H1 (cell line): ENCODE data around the gene COL4A2. TPM values are rescaled to one million over a fixed set of nuclear protein-coding genes. Genes with fewer than 3 reads are reported as not detected.

Experiments
- CTCF ChIA-PET: fragments of 300-600 bp; sonication (Branson Sonifier 250); formaldehyde crosslinking; loops from one replicate; lab custom pipeline; 2021; ENCODE audit not compliant: partially characterized antibody; lab: Charles Lee
- POLR2A ChIA-PET: fragments of 300-600 bp; sonication (Branson Sonifier 250); formaldehyde crosslinking; loops from one replicate; lab custom pipeline; 2021; ENCODE audit warnings: inconsistent platforms; ENCODE audit not compliant: partially characterized antibody; lab: Charles Lee
- DNase-seq, 2 experiments: peaks; one replicate each; pipeline versions ENCODE4 v3.0.0 to v3.0.0-alpha.2; 2010 to 2022; ENCODE audit warnings: low spot score in 2 of 2, low read depth in 1 of 2, mixed read lengths in 1 of 2
- FAIRE-seq: peaks from 2 replicates; lab custom pipeline; 2011; peaks lifted over from hg19 to GRCh38; lab: Jason Lieb, UNC
- H2AFZ ChIP-seq: 2 replicates; pipeline ENCODE4 v1.8.1; 2012; ENCODE audit warnings: low read length, inconsistent platforms
- H2AK5ac ChIP-seq: 2 replicates; pipeline ENCODE4 v1.6.1; 2013; ENCODE audit warnings: low read depth, low read length
- H2BK120ac ChIP-seq: replicated peaks from 2 replicates; pipeline ENCODE3; 2013; ENCODE audit warnings: low read depth, low read length, inconsistent platforms
- H2BK12ac ChIP-seq: 2 replicates; pipeline ENCODE4 v1.6.1; 2013; ENCODE audit warnings: low read depth, low read length
- H2BK15ac ChIP-seq: 2 replicates; pipeline ENCODE4 v1.6.1; 2013; ENCODE audit warnings: low read length
- H2BK20ac ChIP-seq: 2 replicates; pipeline ENCODE4 v1.6.1; 2013; ENCODE audit warnings: low read length
- H2BK5ac ChIP-seq: 2 replicates; pipeline ENCODE4 v1.6.1; 2013; ENCODE audit warnings: low read depth, low read length
- H3K14ac ChIP-seq: 2 replicates; pipeline ENCODE4 v1.6.1; 2013; ENCODE audit warnings: inconsistent platforms; ENCODE audit not compliant: insufficient read length
- H3K18ac ChIP-seq: 2 replicates; pipeline ENCODE4 v1.6.1; 2013; ENCODE audit warnings: low read length; ENCODE audit errors: extremely low read depth
- H3K23ac ChIP-seq: 2 replicates; pipeline ENCODE4 v1.6.1; 2013; ENCODE audit warnings: inconsistent platforms; ENCODE audit not compliant: insufficient read length
- H3K23me2 ChIP-seq: 2 replicates; pipeline ENCODE4 v1.6.1; 2013; ENCODE audit warnings: low read depth, low read length
- H3K27ac ChIP-seq: 2 replicates; pipeline ENCODE4 v1.6.1; 2011; ENCODE audit warnings: low read depth, low read length, inconsistent platforms
- H3K27me3 ChIP-seq, 4 experiments: replicated peaks in 1 of 4; 1 replicate in 1 of 4; 2 replicates in 3 of 4; pipeline versions ENCODE4 v1.6.1 to v1.8.1; 2011 to 2013; ENCODE audit warnings: low read length in 3 of 4, mild to moderate bottlenecking in 3 of 4, inconsistent platforms in 2 of 4, mixed read lengths in 2 of 4, moderate library complexity in 1 of 4; ENCODE audit not compliant: control insufficient read depth in 3 of 4, insufficient read depth in 3 of 4; ENCODE audit errors: extremely low read depth in 1 of 4
- H3K36me3 ChIP-seq, 4 experiments: 2 replicates each; pipeline versions ENCODE4 v1.6.1 to v1.8.1; 2011 to 2013; ENCODE audit warnings: mild to moderate bottlenecking in 4 of 4, low read length in 3 of 4, moderate library complexity in 2 of 4, control low read depth in 1 of 4, inconsistent platforms in 1 of 4; ENCODE audit not compliant: insufficient read depth in 4 of 4, control insufficient read depth in 2 of 4
- H3K4ac ChIP-seq: replicated peaks from 2 replicates; pipeline ENCODE3; 2013; ENCODE audit warnings: low read length, low read depth, mixed read lengths, inconsistent platforms; ENCODE audit not compliant: insufficient read length
- H3K4me1 ChIP-seq, 4 experiments: replicated peaks in 1 of 4; 1 replicate in 1 of 4; 2 replicates in 3 of 4; pipeline versions ENCODE4 v1.6.1 to v1.8.1; 2011 to 2013; ENCODE audit warnings: low read length in 3 of 4, inconsistent platforms in 2 of 4, mixed read lengths in 1 of 4; ENCODE audit not compliant: insufficient read depth in 4 of 4, control insufficient read depth in 3 of 4
- H3K4me2 ChIP-seq, 2 experiments: 2 replicates each; pipeline versions ENCODE4 v1.6.1 to v1.8.1; 2011 to 2013; ENCODE audit warnings: low read depth in 2 of 2, low read length in 2 of 2, control low read depth in 1 of 2, inconsistent platforms in 1 of 2, mild to moderate bottlenecking in 1 of 2; ENCODE audit not compliant: insufficient read depth in 1 of 2
- H3K4me3 ChIP-seq, 4 experiments: fragments of 200-600, 300-600 bp in 1 of 4; sonication (generic), shearing (Covaris generic), sonication (Bioruptor Twin) in 1 of 4; 2 replicates each; pipeline versions ENCODE4 v1.5.1 to v1.8.1; 2011 to 2016; ENCODE audit warnings: low read length in 4 of 4, low read depth in 3 of 4, control low read depth in 2 of 4, inconsistent platforms in 2 of 4, mild to moderate bottlenecking in 2 of 4, mixed read lengths in 1 of 4, moderate library complexity in 1 of 4; ENCODE audit not compliant: insufficient read depth in 2 of 4; ENCODE audit errors: extremely low read depth in 1 of 4
- H3K56ac ChIP-seq: replicated peaks from 2 replicates; pipeline ENCODE3; 2013; ENCODE audit warnings: low read depth, mild to moderate bottlenecking, mixed read lengths, low read length, inconsistent platforms; ENCODE audit not compliant: insufficient read length
- H3K79me1 ChIP-seq: 2 replicates; pipeline ENCODE4 v1.6.1; 2013; ENCODE audit warnings: low read depth, low read length, control low read depth
- H3K79me2 ChIP-seq, 2 experiments: 2 replicates each; pipeline versions ENCODE4 v1.6.1 to v1.8.1; 2012 to 2013; ENCODE audit warnings: low read length in 2 of 2, mild to moderate bottlenecking in 2 of 2, inconsistent platforms in 1 of 2; ENCODE audit not compliant: insufficient read depth in 2 of 2, control insufficient read depth in 1 of 2
- H3K9ac ChIP-seq, 4 experiments: replicated peaks in 1 of 4; 1 replicate in 1 of 4; 2 replicates in 3 of 4; pipeline versions ENCODE4 v1.6.1 to v1.8.1; 2011 to 2013; ENCODE audit warnings: low read depth in 3 of 4, low read length in 3 of 4, control low read depth in 2 of 4, mild to moderate bottlenecking in 2 of 4, moderate library complexity in 2 of 4, inconsistent platforms in 1 of 4; ENCODE audit errors: extremely low read depth in 1 of 4
- H3K9me3 ChIP-seq, 2 experiments: 2 replicates each; pipeline versions ENCODE4 v1.6.1 to v1.8.1; 2012 to 2013; ENCODE audit warnings: mild to moderate bottlenecking in 2 of 2, moderate library complexity in 2 of 2, control low read depth in 1 of 2, inconsistent platforms in 1 of 2, low read depth in 1 of 2, low read length in 1 of 2, mixed read lengths in 1 of 2; ENCODE audit not compliant: insufficient read depth in 2 of 2
- H4K20me1 ChIP-seq, 2 experiments: replicated peaks in 1 of 2; 2 replicates each; pipeline versions ENCODE3 to v1.8.1; 2011 to 2013; ENCODE audit warnings: inconsistent platforms in 2 of 2, low read length in 2 of 2, mild to moderate bottlenecking in 1 of 2; ENCODE audit not compliant: insufficient read depth in 2 of 2, control insufficient read depth in 1 of 2
- H4K5ac ChIP-seq: 2 replicates; pipeline ENCODE4 v1.6.1; 2013; ENCODE audit warnings: low read length, low read depth, mixed read lengths, inconsistent platforms; ENCODE audit not compliant: insufficient read length
- H4K8ac ChIP-seq: 2 replicates; pipeline ENCODE4 v1.8.0; 2013; ENCODE audit warnings: mild to moderate bottlenecking, moderate library complexity, low read length, inconsistent platforms; ENCODE audit not compliant: insufficient read depth; ENCODE audit errors: extremely low read depth
- H4K91ac ChIP-seq: replicated peaks from 2 replicates; pipeline ENCODE3; 2013; ENCODE audit warnings: low read length, mixed read lengths, inconsistent platforms; ENCODE audit not compliant: insufficient read length
- CBX5 ChIP-seq: fragments of 300-800, 300-1000 bp; sonication (generic); IDR thresholded peaks from 2 replicates; pipeline ENCODE4 v1.7.1; 2016; ENCODE audit warnings: antibody characterized with exemption, low read length, low read depth
- CHD1 ChIP-seq: IDR thresholded peaks from 2 replicates; pipeline ENCODE4 v1.6.1; 2012; ENCODE audit warnings: low read depth, low read length, improper control_type of control experiment
- GTF2F1 ChIP-seq: IDR thresholded peaks from 2 replicates; pipeline ENCODE4 v1.6.1; 2012; ENCODE audit warnings: low read depth, low read length, improper control_type of control experiment, borderline replicate concordance
- KDM4A ChIP-seq: IDR thresholded peaks from one replicate; pipeline ENCODE4 v1.7.1; 2012; ENCODE audit warnings: low read depth, mild to moderate bottlenecking, moderate library complexity, low read length, inconsistent platforms; ENCODE audit not compliant: severe bottlenecking
- NANOG ChIP-seq: IDR thresholded peaks from 2 replicates; pipeline ENCODE4 v1.6.1; 2011; ENCODE audit warnings: low read length, low read depth, mild to moderate bottlenecking, inconsistent platforms; ENCODE audit not compliant: insufficient read depth, poor library complexity, severe bottlenecking
- POU5F1 ChIP-seq: IDR thresholded peaks from 2 replicates; pipeline ENCODE4 v1.6.1; 2011; ENCODE audit warnings: low read depth, mild to moderate bottlenecking, low read length, moderate library complexity
- RAD21 ChIP-seq, 2 experiments: IDR thresholded peaks in 1 of 2; conservative IDR thresholded peaks in 1 of 2; 2 replicates each; pipeline ENCODE4 v1.6.1; 2011; ENCODE audit warnings: low read depth in 2 of 2, low read length in 2 of 2, improper control_type of control experiment in 1 of 2, inconsistent platforms in 1 of 2, mild to moderate bottlenecking in 1 of 2, moderate library complexity in 1 of 2
- YY1 ChIP-seq: IDR thresholded peaks from 2 replicates; pipeline ENCODE4 v1.6.1; 2011; ENCODE audit warnings: low read depth, mild to moderate bottlenecking, low read length
- WGBS, 2 experiments: shearing (Covaris generic) in 1 of 2; methylation state at CpG; one replicate each; pipeline versions ENCODE4 v1.1.6 to v1.1.7; 2013 to 2015; ENCODE audit warnings: low lambda C conversion rate in 2 of 2, mixed read lengths in 2 of 2, inconsistent platforms in 1 of 2, low coverage in 1 of 2, missing lambda C conversion rate in 1 of 2; ENCODE audit not compliant: insufficient replicate concordance in 2 of 2, insufficient coverage in 1 of 2, insufficient read length in 1 of 2; ENCODE audit errors: extremely low coverage in 1 of 2, missing lambda C conversion rate in 1 of 2; 5-methylcytosine and 5-hydroxymethylcytosine counted together
- polyA plus RNA-seq, 7 experiments: library from polyadenylated mRNA; depleted of rRNA in 3 of 7; stranded (reverse) in 5 of 7; unstranded in 2 of 7; fragments of >200 nt in 5 of 7; fragments of 200-250 nt in 2 of 7; gene quantifications; 1 replicate in 5 of 7; 2 replicates in 1 of 7; 4 replicates in 1 of 7; pipeline versions ENCODE4 v1.2.1 to v1.2.3, GENCODE V29; 2011 to 2013; ENCODE audit warnings: missing spikeins in 2 of 7, mixed read lengths in 2 of 7
- total RNA-seq: library from RNA; stranded (reverse); fragmentation: NEBNext Ultra II Directional; extraction: Animal tissue kit (Norgen Biotek cat#: 25700); gene quantifications from 2 replicates; pipeline ENCODE4 v1.2.1, GENCODE V29; 2021
- TF ChIP-seq, protein P1 (sequence below): IDR thresholded peaks from 2 replicates; pipeline ENCODE4 v1.6.1; 2011; ENCODE audit warnings: low read length, improper control_type of control experiment

Gene COL4A2
- total and polyA plus RNA-seq, 2 of the 8 experiments (the other 6 are each of a cell fraction or from before 2014, with no cell fraction given) = 80.4 to 87.3 TPM

DNA sequence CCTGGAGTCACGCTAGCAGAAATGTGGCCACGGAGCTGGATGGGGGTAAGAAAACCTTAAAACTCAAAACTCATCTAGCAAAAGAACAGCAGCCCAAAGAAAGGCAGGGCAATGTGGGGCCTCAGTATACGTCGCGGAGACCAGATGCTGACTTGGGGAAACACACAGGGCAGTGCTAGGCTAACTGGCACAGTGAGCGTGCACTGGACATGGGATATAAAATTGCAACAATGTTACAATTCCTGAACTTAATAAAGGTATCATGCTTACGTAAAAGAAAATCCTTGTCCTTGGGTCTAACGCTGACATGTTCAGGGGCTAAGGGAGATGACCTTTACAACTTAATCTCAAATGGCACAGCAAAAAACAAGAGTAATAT lies 40.7 kb upstream of the COL4A2 start:
- no peak for FAIRE-seq
- 80% methylated on average over 8 of the region's 8 CpGs; no CpG with 5 or more reads in 1 of the 2 experiments for WGBS, 2 experiments
- H2BK15ac ChIP-seq = no peak overlapping the region

More for the DNA sequence above, 40.7 kb upstream of the COL4A2 start:
- Histone ChIP-seq H3K4me2 (peak overlapping the region in 1 of 2 experiments; percentile 3; a peak in 1 of 4 replicates), H3K27me3 (no peaks in the 10 kb centered on the region; a peak in 1 of 7 replicates), H2BK12ac (no peak overlapping the region), H4K20me1 (no peaks in the 10 kb centered on the region), H3K4me3 (no peak overlapping the region), H2BK20ac (peak overlapping the region; percentile 84; the same call in 1 of the 2 replicates), H3K23ac (no peak overlapping the region), H3K4ac (no peak overlapping the region), H2BK5ac (peak overlapping the region; percentile 8; the same call in 1 of the 2 replicates), H3K9ac (no peak overlapping the region), H2AFZ (no peak overlapping the region), H3K36me3 (no peaks in the 10 kb centered on the region), H3K79me1 (peaks cover 10% of the 10 kb centered on the region), H3K27ac (no peak overlapping the region), H4K91ac (peak overlapping the region; percentile 67), H4K8ac (peak overlapping the region; percentile 45; the same call in 1 of the 2 replicates), H3K18ac (peak overlapping the region; percentile 9; the same call in 1 of the 2 replicates), H3K14ac (no peak overlapping the region), H4K5ac (no peak overlapping the region), H3K23me2 (no peaks in the 10 kb centered on the region), H3K4me1 (peaks cover 11 to 37% (median 19%) of the 10 kb centered on the region in 4 experiments), H3K79me2 (peaks cover 0 to 10% of the 10 kb centered on the region in 2 experiments; a peak in 2 of 4 replicates), H2BK120ac (peak overlapping the region; percentile 69), H3K9me3 (no peaks in the 10 kb centered on the region), H2AK5ac (no peak overlapping the region), H3K56ac (no peak overlapping the region)
- no peak for DNase-seq
- CTCF ChIA-PET = interaction anchor here (1.1 to 6.9 kb wide), 6 partner anchors 9 to 88 kb away, joined by 3 to 28 read pairs (median 4); partner anchors contain the start of genes COL4A1 and COL4A2
- POLR2A ChIA-PET = interaction anchor here (1.3 kb wide), 1 partner anchor 89 kb away, joined by 4 read pairs; no protein-coding TSS in a partner anchor
- TF ChIP-seq RAD21 (IDR thresholded peaks at IDR 0.05 in 1 of 2, conservative IDR thresholded peaks at IDR 0.05 in 1 of 2; ENCODE audit: low read depth in 2 of 2, low read length in 2 of 2) = no peak
- no peak for TF ChIP-seq KDM4A
- TF ChIP-seq CBX5 = no peak
- no peak for TF ChIP-seq POU5F1
- TF ChIP-seq YY1 = no peak
- TF ChIP-seq, protein P1, sequence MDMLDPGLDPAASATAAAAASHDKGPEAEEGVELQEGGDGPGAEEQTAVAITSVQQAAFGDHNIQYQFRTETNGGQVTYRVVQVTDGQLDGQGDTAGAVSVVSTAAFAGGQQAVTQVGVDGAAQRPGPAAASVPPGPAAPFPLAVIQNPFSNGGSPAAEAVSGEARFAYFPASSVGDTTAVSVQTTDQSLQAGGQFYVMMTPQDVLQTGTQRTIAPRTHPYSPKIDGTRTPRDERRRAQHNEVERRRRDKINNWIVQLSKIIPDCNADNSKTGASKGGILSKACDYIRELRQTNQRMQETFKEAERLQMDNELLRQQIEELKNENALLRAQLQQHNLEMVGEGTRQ = no peak
- no peak for TF ChIP-seq NANOG
- TF ChIP-seq CHD1 = no peak
- no peak for TF ChIP-seq GTF2F1
